GM18909 (cell line): ENCODE results near the gene USP40.

Experiments used
- ATAC-seq: cut with Tn5 transposase; IDR thresholded peaks from one replicate; pipeline ENCODE4 v1.9.1; 2021; ENCODE audit warnings: mild to moderate bottlenecking; ENCODE audit not compliant: unreplicated experiment, poor library complexity

USP40 gene

GRCh38 chr2:233463586-233463985, 103.0 kb downstream of the USP40 start:
- ATAC-seq, result no peak

- ATAC-seq, result no peak
Measured at GRCh38 chr2:233462826-233463470, 103.6 kb downstream of the USP40 start.

- no peak for ATAC-seq
Measured at GRCh38 chr2:233462202-233462785, 104.3 kb downstream of the USP40 start.

- ATAC-seq, result no peak
Measured at GRCh38 chr2:233461481-233461891, 105.1 kb downstream of the USP40 start.

- ATAC-seq, result no peak
Measured at GRCh38 chr2:233460726-233461441, 105.7 kb downstream of the USP40 start.

- no peak for ATAC-seq
Measured at GRCh38 chr2:233459426-233459825, 107.2 kb downstream of the USP40 start.

- ATAC-seq, result no peak
Measured at GRCh38 chr2:233458826-233459225, 107.8 kb downstream of the USP40 start.

GRCh38 chr2:233458031-233458610, 108.5 kb downstream of the USP40 start:
- ATAC-seq, result no peak

- no peak for ATAC-seq
Measured at GRCh38 chr2:233457356-233457755, 109.2 kb downstream of the USP40 start.

GRCh38 chr2:233456934-233457333, 109.6 kb downstream of the USP40 start:
- ATAC-seq, result no peak

- ATAC-seq, result no peak
Measured at GRCh38 chr2:233456111-233456510, 110.5 kb downstream of the USP40 start.

- ATAC-seq, result no peak
Measured at GRCh38 chr2:233455491-233455890, 111.1 kb downstream of the USP40 start.

GRCh38 chr2:233455006-233455405, 111.6 kb downstream of the USP40 start:
- ATAC-seq, result no peak

- no peak for ATAC-seq
Measured at GRCh38 chr2:233453916-233454315, 112.7 kb downstream of the USP40 start.

GRCh38 chr2:233453111-233453915, 113.3 kb downstream of the USP40 start:
- no peak for ATAC-seq

- ATAC-seq, result no peak
Measured at GRCh38 chr2:233451950-233452349, 114.6 kb downstream of the USP40 start.

- no peak for ATAC-seq
Measured at GRCh38 chr2:233450864-233451575, 115.6 kb downstream of the USP40 start.

GRCh38 chr2:233449921-233450863, 116.4 kb downstream of the USP40 start:
- no peak for ATAC-seq
